Activated T-cell treated with anti-CD3 and anti-CD28 coated beads, Interleukin-2, amount 50 U/mL, for 4 hours (primary cell): ENCODE results near the gene ARHGAP25. TPM values are rescaled to one million over a fixed set of nuclear protein-coding genes. Genes with fewer than 3 reads are reported as not detected.
A peak's percentile ranks its signal among the peaks of the same experiment; 100 is the strongest.

Experiments
- ATAC-seq, 2 donors: fragments of 200-7000 bp; cut with Tn5 transposase; one replicate each; pipeline ENCODE4 v1.10.0; 2021
- DNase-seq: peaks from one replicate; pipeline ENCODE4 v3.0.0-alpha.2; 2020
- H3K27me3 Mint-ChIP-seq: one replicate; pipeline ENCODE4 v1.8.0; 2021; ENCODE audit warnings: low read depth, mixed read lengths
- H3K36me3 Mint-ChIP-seq: one replicate; pipeline ENCODE4 v1.8.0; 2022; ENCODE audit warnings: mixed read lengths; ENCODE audit not compliant: insufficient read depth
- H3K4me1 Mint-ChIP-seq: one replicate; pipeline ENCODE4 v1.8.0; 2021; ENCODE audit warnings: low read depth, mixed read lengths
- H3K4me3 Mint-ChIP-seq: one replicate; pipeline ENCODE4 v1.8.0; 2021; ENCODE audit warnings: mild to moderate bottlenecking, moderate library complexity, mixed read lengths
- H3K9me3 Mint-ChIP-seq: one replicate; pipeline ENCODE4 v1.8.0; 2021; ENCODE audit warnings: mixed read lengths
- total RNA-seq, 3 donors: library from RNA; stranded (reverse); gene quantifications; one replicate each; pipeline ENCODE4 v1.2.1, GENCODE V29; 2021

ARHGAP25 gene
- total RNA-seq, 3 donors from 2014 or later = 48.6 to 55.7 (median 52.1) TPM

DNA sequence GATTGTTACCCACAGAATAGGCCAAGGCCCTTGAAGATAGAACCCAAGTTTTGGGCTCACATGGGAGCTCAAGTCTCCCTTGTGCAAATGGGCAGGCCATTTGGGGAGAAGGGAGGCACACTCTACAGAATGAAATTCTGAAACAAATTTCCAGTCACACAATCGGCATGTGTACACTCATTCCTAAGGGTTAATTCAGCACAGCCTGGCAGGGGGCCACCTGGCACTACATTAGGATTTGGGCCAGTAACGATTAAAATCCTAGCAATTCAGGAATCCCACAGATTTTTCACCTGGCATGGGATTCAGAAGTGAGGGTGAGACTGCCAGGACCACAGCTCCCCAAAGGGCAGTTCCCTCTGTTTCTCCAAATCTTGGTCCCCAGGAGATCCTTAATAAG is 90.2 kb downstream of the ARHGAP25 start:
- H3K4me1 Mint-ChIP-seq = peaks cover 43% of the 10 kb centered on the region
- H3K36me3 Mint-ChIP-seq = peaks cover 43% of the 10 kb centered on the region
- ATAC-seq (no peak), DNase-seq (no peak)
- H3K4me3 Mint-ChIP-seq = no peak overlapping the region
- no peaks in the 10 kb centered on the region for H3K27me3 Mint-ChIP-seq
- H3K9me3 Mint-ChIP-seq = no peaks in the 10 kb centered on the region

DNA sequence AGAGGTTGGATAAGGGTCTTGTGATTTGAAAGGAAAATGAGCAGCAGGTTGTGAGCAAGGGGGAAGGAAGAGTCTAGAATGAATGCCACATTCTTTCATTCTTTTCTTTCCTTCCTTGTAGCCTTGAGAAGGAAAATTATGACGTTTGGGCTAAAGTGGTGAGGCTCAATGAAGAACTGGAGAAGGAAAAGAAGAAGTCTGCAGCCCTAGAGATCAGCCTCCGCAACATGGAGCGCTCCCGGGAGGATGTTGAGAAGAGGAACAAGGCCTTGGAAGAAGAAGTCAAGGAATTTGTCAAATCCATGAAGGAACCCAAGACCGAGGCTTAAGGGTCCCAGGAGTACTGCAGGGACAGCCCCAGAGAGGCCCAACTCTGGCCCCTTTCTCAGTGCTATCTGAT is 91.3 kb downstream of the ARHGAP25 start:
- peaks cover 51% of the 10 kb centered on the region for H3K4me1 Mint-ChIP-seq
- H3K4me3 Mint-ChIP-seq = no peak overlapping the region
- no peaks in the 10 kb centered on the region for H3K27me3 Mint-ChIP-seq
- DNase-seq (no peak), ATAC-seq (no peak)
- H3K36me3 Mint-ChIP-seq = peaks cover 40% of the 10 kb centered on the region
- H3K9me3 Mint-ChIP-seq = no peaks in the 10 kb centered on the region

- H3K9me3 Mint-ChIP-seq = no peaks in the 10 kb centered on the region
- no peak for DNase-seq
- H3K4me3 Mint-ChIP-seq = no peak overlapping the region
- peaks cover 66% of the 10 kb centered on the region for H3K4me1 Mint-ChIP-seq
- ATAC-seq = no peak
- no peaks in the 10 kb centered on the region for H3K27me3 Mint-ChIP-seq
- H3K36me3 Mint-ChIP-seq = peaks cover 34% of the 10 kb centered on the region
Measured at GRCh38 chr2:68827666-68828065, 93.1 kb downstream of the ARHGAP25 start.

DNA sequence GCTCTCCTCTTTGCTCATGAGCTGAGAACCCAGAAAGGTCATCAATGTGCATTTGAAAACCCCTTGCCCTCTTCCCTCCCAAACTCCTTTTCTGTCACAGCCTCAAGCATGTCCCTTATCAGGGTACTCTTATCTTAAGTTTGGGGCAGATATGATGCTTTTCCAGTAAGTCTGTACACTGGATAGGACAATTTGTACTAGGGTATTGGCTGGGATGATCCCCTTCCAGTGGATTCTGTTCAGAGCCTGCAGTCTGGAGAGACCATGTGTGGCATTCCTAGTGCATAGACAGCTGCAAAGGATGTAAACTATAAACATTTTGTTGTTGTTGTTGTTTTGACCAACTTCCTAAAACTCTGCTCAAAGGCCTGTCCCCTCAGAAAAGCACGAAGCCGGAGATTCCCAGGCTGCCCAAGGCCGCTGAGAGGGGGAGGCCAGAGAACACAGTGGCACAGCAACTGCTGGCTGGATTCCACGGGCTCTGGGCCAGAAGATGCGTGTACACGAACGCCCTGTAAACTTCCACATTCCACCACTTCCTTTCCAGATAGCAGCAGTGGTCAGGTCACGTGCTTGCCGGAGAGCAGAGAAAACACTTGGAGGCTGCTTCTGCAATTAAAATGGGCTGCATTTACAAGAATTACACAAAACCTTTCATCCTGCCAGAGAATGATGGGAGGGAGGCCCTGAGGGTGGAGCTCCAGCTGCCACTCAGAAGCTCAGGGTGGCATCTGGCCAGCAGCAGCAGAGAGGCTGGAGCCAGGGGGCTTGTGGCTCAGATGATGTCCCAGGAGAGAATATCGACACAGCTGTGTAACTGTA is 94.5 kb downstream of the ARHGAP25 start:
- peak overlapping the region; percentile 25 for H3K4me3 Mint-ChIP-seq

DNA sequence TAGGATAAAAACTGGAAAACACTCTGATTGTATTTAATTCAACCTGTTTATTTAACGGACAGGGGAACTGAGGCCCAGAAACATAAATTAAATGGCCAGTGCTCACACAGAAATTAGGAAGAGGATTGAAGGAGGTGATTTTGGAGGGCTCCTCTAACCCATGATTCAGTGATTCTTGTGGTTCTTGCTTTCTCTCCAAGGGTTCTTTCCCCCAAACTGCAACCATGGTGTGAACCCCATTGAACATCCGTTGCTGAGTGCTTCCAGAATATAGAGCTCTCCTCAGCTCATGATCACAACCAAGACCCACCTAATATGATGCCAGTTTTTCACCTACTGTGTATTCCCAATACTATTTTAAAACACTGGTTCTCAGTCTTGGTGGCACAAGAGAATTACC is 95.1 kb downstream of the ARHGAP25 start:
- peaks cover 75% of the 10 kb centered on the region for H3K4me1 Mint-ChIP-seq
- ATAC-seq (peak; percentile 23 to 32), DNase-seq (no peak)
- no peaks in the 10 kb centered on the region for H3K9me3 Mint-ChIP-seq
- H3K4me3 Mint-ChIP-seq = no peak overlapping the region
- peaks cover 21% of the 10 kb centered on the region for H3K36me3 Mint-ChIP-seq
- no peaks in the 10 kb centered on the region for H3K27me3 Mint-ChIP-seq

More for the DNA sequence above, 94.5 kb downstream of the ARHGAP25 start:
- Mint-ChIP-seq H3K27me3 (no peaks in the 10 kb centered on the region), H3K36me3 (peaks cover 23% of the 10 kb centered on the region), H3K4me1 (peaks cover 73% of the 10 kb centered on the region), H3K9me3 (no peaks in the 10 kb centered on the region)
- peak; percentile 36 to 52 for ATAC-seq
- peak; percentile 36 for DNase-seq

DNA sequence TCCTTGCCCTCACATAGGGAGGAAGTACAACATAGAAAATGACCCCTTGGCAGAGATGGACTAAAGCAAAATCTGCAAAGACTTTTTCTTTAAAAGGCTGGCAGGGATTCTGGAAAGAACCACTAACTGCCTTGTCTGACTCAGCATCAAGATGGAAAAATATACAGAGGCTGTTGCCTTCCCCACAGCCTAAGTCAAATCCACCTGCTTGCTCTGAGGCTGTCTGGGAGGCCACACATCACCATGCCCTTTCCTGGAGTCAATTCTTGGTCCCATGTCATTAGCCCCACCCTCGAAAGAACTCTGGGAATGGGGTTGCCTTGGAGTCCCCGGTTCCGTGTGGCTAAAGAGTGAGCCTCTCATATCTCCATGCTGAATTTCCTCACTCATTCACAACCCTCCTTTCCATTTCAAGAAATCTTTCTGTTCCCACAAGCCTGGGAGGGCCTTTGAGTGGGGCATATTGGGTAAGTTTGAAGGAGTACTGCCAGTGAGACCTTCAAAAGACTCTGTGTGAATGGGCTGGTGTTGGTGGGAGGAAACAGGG is 97.1 kb downstream of the ARHGAP25 start:
- Mint-ChIP-seq H3K9me3 (no peaks in the 10 kb centered on the region), H3K4me1 (peaks cover 81% of the 10 kb centered on the region), H3K36me3 (peaks cover 7% of the 10 kb centered on the region), H3K4me3 (peak overlapping the region; percentile 60), H3K27me3 (no peaks in the 10 kb centered on the region)
- DNase-seq (no peak), ATAC-seq (no peak)

DNA sequence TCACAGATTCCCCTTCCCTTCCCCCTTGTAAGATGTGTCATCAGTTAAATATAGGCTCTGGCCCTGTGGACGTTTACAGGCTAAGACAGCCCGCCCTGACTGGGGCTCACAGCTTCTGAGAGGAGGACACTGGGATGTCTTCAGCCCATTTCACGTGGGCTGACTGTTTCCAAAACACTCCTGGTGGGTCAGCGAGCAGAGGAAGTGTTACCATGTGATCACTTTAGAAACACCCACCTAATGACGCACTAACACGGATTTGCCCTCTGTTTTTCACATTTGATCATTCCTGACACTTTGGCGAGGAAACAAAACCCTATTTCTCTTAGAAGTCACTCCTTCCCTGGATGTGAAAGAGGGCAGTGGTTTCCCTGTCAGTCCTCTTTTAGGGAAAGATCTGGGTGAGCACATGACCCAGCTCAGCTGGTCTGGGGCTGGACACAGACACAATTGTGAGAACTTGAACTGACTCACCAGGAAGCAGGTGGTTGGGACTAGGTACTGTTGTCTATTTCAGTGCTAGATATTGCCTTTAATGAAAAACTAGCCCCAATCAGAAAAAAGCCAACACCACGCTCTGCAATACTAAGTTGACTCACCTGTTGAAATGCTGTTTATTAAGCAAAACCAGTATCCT is 97.7 kb downstream of the ARHGAP25 start:
- peak overlapping the region; percentile 60 for H3K4me3 Mint-ChIP-seq
- H3K9me3 Mint-ChIP-seq = no peaks in the 10 kb centered on the region
- DNase-seq = peak; percentile 45

DNA sequence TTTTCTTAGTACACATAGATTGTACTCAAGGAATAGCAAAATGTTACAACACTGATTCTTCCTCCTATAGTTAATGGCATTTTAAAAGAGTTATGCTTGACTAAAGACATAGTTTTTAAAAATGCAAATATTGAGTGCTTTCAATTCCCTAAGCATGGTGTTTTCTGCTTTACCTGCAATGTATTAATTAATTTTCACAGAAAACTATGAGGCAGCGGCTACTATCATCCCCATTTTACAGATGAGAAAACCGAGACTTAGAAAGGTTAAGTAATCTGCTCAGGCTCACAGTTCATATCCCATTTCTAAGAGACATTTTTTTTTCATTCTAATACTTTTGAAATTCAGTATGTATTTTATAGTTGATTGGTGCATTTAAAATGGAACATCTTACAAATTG is 98.6 kb downstream of the ARHGAP25 start:
- DNase-seq (no peak), ATAC-seq (no peak)
- no peaks in the 10 kb centered on the region for H3K27me3 Mint-ChIP-seq
- H3K9me3 Mint-ChIP-seq = no peaks in the 10 kb centered on the region
- no peak overlapping the region for H3K4me3 Mint-ChIP-seq
- peaks cover 84% of the 10 kb centered on the region for H3K4me1 Mint-ChIP-seq
- no peaks in the 10 kb centered on the region for H3K36me3 Mint-ChIP-seq

More for the DNA sequence above, 97.7 kb downstream of the ARHGAP25 start:
- peak; percentile 71 to 81 for ATAC-seq
- Mint-ChIP-seq H3K36me3 (peaks cover 7% of the 10 kb centered on the region), H3K27me3 (no peaks in the 10 kb centered on the region), H3K4me1 (peaks cover 83% of the 10 kb centered on the region)

GRCh38 chr2:68834737-68835376 is 100.2 kb downstream of the ARHGAP25 start:
- Mint-ChIP-seq H3K4me1 (peaks cover 69% of the 10 kb centered on the region), H3K9me3 (no peaks in the 10 kb centered on the region), H3K27me3 (no peaks in the 10 kb centered on the region), H3K36me3 (no peaks in the 10 kb centered on the region), H3K4me3 (no peak overlapping the region)
- ATAC-seq (no peak), DNase-seq (no peak)

DNA sequence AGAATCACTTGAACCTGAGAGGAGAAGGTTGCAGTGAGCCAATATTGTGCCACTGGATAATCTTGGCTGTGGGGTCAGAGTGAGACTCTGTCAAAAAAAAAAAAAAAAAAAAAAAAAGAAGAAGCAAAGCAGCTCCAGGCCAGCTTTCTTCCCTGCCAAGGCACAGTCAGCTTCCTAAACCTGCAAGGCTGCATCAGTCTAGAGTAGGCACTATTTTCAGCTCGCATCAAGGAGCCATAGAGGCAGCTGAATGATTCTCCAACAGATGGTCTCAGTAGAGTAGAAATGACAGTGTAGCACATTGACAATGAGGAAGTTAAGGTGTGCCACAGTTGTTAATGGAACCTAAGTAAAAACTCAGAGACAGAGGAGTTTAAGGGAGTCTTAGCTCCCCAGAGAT is 101.0 kb downstream of the ARHGAP25 start:
- no peaks in the 10 kb centered on the region for H3K27me3 Mint-ChIP-seq

DNA sequence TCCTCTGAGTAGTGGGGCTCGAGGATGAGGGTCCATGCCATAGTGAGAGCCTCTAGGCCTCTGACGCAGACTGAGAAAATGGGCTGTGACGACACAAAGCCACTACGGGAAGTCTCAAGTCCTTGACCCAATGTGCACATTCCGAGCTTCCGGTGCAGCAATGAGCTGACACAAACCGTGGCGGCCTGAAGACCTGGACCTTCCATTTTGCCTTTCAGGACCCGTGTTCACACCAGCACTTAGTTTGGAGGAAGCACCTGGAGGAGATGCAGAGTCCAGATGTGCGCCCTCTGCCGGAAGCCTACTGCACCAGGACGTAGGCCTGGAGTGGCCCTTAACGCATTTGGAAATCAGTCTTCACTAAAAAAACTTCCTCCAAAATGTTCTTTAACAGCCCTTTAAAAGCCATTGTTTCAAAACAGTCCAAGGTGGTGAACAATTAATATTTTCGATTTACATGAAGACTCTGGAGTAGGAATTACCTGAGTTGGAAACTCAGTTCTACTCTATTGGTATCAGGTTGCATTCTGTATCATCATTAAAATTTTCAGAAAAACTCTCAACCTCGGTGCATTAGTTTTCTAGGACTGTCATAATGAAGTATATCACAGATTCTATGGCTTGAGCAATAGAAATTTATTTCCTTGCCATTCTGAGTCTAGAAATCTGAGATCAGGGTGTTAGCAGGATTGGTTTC is 102.7 kb downstream of the ARHGAP25 start:
- H3K4me1 Mint-ChIP-seq = peaks cover 44% of the 10 kb centered on the region

More for the DNA sequence above, 101.0 kb downstream of the ARHGAP25 start:
- DNase-seq (no peak), ATAC-seq (no peak)
- H3K4me3 Mint-ChIP-seq = no peak overlapping the region
- peaks cover 61% of the 10 kb centered on the region for H3K4me1 Mint-ChIP-seq
- no peaks in the 10 kb centered on the region for H3K36me3 Mint-ChIP-seq
- H3K9me3 Mint-ChIP-seq = no peaks in the 10 kb centered on the region

DNA sequence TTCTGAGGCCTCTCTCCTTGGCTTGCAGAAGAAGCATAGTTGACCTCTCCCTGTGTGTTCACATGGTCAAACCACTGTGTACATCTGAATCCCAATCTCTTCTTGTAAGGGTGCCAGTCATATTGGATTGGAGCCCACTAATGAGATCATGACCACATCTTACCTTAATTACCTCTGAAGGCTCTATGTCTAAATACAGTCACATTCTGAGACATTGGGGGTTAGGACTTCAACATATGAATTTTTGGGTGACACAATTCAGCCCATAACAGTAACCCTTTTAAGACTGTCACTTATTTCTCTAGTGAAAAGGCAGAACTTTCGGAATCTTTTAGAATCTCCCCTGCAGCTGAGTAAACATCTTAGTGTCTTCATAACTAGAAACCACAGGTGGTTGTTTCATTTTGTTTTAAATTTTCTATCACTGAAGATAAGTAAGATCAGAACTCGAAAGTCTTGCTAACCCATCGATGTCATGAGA is 103.3 kb downstream of the ARHGAP25 start:
- Mint-ChIP-seq H3K9me3 (no peaks in the 10 kb centered on the region), H3K4me1 (peaks cover 38% of the 10 kb centered on the region), H3K27me3 (no peaks in the 10 kb centered on the region), H3K4me3 (no peak overlapping the region), H3K36me3 (no peaks in the 10 kb centered on the region)
- no peak for DNase-seq
- ATAC-seq = peak; percentile 84 to 89

More for the DNA sequence above, 102.7 kb downstream of the ARHGAP25 start:
- H3K27me3 Mint-ChIP-seq = no peaks in the 10 kb centered on the region
- H3K4me3 Mint-ChIP-seq = no peak overlapping the region
- H3K9me3 Mint-ChIP-seq = no peaks in the 10 kb centered on the region
- no peaks in the 10 kb centered on the region for H3K36me3 Mint-ChIP-seq
- DNase-seq (peak; percentile 76), ATAC-seq (peak; percentile 27 to 47)

GRCh38 chr2:68838641-68839040 is 104.0 kb downstream of the ARHGAP25 start:
- Mint-ChIP-seq H3K36me3 (no peaks in the 10 kb centered on the region), H3K4me1 (peaks cover 32% of the 10 kb centered on the region), H3K27me3 (no peaks in the 10 kb centered on the region), H3K9me3 (no peaks in the 10 kb centered on the region), H3K4me3 (no peak overlapping the region)
- no peak for DNase-seq
- no peak for ATAC-seq
